Astrocyte of the spinal cord (primary cell): ENCODE measurements around the gene CCL28.
"Not testable (repeated sequence)": the region's sequence is repeated elsewhere in the genome, so short reads cannot be mapped to it uniquely, and the experiment has no call there.

Experiments used
- DNase-seq: peaks from one replicate; pipeline ENCODE4 v3.0.0; 2011; ENCODE audit warnings: low read depth, low spot score
- H3K4me3 ChIP-seq: 2 replicates; pipeline ENCODE4 v1.5.1; 2011; ENCODE audit warnings: low read depth, mild to moderate bottlenecking, low read length, moderate library complexity
- in situ Hi-C: cut with HindIII; loops from 2 replicates; pipeline ENCODE4 v1.10.0; 2017; ENCODE audit warnings: low sequenced_read_pairs
- TF ChIP-seq, protein P1 (sequence below): IDR thresholded peaks from 2 replicates; pipeline ENCODE4 v1.5.1; 2012; ENCODE audit warnings: low read depth, mild to moderate bottlenecking, low read length, inconsistent platforms

CCL28 gene, protein sequence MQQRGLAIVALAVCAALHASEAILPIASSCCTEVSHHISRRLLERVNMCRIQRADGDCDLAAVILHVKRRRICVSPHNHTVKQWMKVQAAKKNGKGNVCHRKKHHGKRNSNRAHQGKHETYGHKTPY

DNA sequence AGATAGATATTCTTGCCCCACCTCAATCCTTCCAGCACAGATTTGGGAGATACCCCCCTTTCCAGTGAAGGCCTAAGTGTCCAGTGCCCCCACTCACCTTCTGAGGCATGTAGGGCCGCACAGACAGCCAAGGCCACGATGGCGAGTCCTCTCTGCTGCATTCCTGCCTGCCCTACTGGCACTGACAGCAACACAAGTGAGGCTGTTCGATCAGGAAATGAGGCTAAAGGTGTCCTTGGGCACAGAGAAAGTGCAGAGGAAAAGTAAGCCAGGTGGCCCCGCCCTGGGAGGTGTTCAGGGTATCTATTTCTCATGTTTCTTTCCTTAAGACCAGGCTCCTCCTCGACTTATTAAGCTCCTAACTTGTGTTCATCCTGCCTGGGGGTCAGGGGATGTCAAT, at the start of gene CCL28:
TSS of gene CCL28 (minus strand) at position 236 of the 400 bp plus-strand sequence. CDS start at position 161, 75 bp downstream.
- no peak for DNase-seq
- TF ChIP-seq, protein P1, sequence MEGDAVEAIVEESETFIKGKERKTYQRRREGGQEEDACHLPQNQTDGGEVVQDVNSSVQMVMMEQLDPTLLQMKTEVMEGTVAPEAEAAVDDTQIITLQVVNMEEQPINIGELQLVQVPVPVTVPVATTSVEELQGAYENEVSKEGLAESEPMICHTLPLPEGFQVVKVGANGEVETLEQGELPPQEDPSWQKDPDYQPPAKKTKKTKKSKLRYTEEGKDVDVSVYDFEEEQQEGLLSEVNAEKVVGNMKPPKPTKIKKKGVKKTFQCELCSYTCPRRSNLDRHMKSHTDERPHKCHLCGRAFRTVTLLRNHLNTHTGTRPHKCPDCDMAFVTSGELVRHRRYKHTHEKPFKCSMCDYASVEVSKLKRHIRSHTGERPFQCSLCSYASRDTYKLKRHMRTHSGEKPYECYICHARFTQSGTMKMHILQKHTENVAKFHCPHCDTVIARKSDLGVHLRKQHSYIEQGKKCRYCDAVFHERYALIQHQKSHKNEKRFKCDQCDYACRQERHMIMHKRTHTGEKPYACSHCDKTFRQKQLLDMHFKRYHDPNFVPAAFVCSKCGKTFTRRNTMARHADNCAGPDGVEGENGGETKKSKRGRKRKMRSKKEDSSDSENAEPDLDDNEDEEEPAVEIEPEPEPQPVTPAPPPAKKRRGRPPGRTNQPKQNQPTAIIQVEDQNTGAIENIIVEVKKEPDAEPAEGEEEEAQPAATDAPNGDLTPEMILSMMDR, result no peak
- no peak within 1 kb of the TSS for H3K4me3 ChIP-seq
- in situ Hi-C loops, result no loop called here

DNA sequence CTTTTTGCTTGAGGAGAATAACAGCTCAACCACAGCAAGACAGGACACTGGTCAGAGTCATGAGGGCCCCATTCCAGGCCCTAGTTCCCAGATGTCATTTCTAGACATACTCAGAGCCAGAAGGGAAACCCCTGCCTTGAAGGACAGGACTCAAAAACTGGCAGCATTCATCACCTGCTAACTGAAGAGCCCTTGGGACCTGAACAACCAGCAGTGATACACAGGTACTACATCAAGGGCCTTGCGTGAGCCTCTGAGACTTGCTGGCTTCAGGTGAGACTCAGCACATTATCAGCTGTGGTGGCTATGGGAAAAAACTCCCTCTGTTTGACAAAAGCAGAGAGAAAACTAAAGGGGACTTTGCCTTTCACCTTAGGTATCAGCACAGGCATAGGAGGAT, 48.9 kb upstream of the CCL28 start:
- no peak overlapping the region for H3K4me3 ChIP-seq
- in situ Hi-C loops, result no loop called here
- DNase-seq, result no peak
- TF ChIP-seq, protein P1, result no peak

DNA sequence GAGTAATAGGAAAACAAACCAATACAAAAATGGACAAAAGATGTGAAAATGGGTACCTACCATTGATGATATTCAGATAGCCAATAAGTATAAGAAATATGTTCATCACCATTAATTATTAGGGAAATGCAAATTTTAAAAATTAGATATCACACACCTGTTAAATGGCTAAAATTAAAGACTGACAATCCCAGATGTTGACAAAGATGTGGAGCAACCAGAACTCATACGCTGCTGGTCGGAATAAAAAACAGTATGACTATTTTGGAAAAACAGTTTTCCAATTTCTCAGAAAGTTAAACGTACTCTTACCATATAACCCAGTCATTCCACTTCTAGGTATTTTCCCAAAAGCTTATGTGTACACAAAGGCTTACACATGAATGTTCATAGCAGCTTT, 44.4 kb upstream of the CCL28 start:
- in situ Hi-C loops, result no loop called here
- no peak overlapping the region for H3K4me3 ChIP-seq
- TF ChIP-seq, protein P1, result no peak
- no peak for DNase-seq

DNA sequence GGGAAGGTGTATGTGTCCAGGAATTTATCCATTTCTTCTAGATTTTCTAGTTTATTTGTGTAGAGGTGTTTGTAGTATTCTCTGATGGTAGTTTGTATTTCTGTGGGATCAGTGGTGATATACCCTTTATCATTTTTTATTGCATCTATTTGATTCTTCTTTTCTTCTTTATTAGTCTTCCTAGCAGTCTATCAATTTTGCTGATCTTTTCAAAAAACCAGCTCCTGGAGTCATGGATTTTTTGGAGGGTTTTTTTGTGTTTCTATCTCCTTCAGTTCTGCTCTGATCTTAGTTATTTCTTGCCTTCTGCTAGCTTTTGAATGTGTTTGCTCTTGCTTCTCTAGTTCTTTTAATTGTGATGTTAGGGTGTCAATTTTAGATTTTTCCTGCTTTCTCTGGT, 29.4 kb upstream of the CCL28 start:
- in situ Hi-C loops, DNase-seq: not testable (repeated sequence)

DNA sequence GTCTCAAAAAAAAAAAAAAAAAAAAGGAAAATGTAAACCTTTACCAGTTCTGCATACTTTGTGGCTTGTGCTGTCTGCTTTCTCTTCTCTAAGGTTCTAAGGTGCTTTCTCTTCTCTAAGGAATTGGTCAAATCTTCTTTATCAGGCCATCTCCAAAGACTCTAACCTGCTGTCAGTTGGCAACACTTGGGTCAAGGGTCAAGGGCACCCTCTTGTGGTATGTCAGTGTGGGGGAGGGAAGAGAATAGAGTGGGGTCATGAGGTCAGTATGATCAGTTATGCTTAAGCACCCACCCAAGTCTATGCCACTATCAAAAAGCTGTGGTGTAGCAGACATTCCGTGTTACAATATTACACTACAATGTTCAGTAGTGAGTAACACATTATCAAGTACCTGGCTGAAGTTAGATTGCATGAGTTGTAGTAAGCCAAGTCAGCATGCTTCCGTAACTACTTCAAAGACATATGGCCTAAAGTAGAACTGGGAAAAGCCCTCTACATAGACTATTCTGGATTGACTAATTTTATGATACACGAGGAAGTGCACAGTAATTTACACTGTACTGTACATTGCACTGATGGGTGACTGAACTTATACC, 25.0 kb upstream of the CCL28 start:
- DNase-seq, result no peak
- H3K4me3 ChIP-seq, result no peak overlapping the region
- in situ Hi-C loops, result no loop called here
- TF ChIP-seq, protein P1, result no peak

More for the DNA sequence above, 29.4 kb upstream of the CCL28 start:
- H3K4me3 ChIP-seq, result not testable (repeated sequence)

DNA sequence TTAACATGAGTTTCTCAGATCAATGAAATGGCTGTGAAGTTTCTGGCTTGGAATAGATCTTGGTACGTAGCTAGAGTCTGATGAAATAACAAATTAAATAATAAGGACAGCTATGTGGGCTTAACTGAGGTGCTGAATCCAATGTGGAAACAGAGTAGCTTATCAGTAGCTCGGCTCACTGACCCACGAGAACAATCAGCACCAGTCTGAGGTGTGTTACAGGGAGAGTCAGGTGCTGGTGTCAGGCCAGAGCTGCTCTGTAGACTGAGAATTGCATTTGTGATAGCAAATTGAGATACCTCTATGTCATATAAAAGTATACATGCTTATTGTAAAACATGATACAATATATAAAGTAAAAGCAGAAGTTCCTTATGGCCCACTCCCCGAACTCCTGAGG, 21.2 kb upstream of the CCL28 start:
- in situ Hi-C loops, result no loop called here
- no peak for DNase-seq
- H3K4me3 ChIP-seq, result no peak overlapping the region
- TF ChIP-seq, protein P1, result no peak

DNA sequence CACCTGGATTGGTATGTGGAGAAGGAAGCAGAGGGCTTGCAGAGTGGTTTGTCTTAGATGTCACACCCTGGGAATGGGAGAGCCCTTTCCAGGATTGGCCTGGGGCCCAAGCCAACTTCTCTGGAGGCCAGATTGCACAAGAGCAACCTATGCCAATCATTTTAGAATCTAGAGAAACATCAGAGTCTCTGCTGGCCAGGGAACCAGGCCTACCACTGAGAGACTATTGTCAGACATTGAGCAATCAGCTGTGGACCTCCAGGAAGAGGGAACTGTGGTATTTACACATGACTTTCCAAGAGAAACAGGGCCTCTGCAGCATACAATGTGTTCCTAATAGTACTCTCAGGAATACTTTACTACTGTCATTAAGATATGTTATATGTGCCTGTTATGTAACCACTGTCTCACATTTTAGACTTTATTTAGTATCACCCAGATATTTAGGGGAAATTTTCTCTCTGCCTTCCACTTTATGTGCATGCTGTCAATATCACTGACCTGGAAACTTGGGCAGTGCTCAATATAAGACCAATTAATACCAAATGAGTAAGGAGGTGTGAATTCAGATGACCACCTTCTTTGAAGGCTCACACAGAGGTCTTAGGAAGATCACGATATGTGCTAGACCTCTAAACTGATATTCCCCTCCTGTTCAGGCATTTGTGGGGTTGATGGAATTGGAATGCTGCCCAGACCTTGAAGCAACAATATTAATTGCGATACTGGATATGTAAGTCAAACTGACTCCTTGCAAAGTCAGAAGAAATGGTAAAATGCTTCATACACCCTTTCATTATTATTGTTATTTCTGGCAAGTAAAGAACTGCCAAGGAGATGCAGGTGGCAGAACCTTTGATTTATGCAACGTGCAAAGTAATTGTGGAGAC, 20.5 kb upstream of the CCL28 start:
- no peak overlapping the region for H3K4me3 ChIP-seq
- in situ Hi-C loops, result no loop called here
- DNase-seq, result peak; percentile 86
- TF ChIP-seq, protein P1, result no peak
